PC-3 (cell line): ENCODE measurements around the gene SIPA1.

ENCODE experiments used
- CTCF ChIP-seq: fragments of 300-600 bp; sonication (generic); conservative IDR thresholded peaks from 2 replicates; pipeline ENCODE4 v1.5.1; 2017; ENCODE audit warnings: antibody characterized with exemption, low read depth, mild to moderate bottlenecking, low read length
- EZH2 ChIP-seq: fragments of 300-600 bp; sonication (generic); IDR thresholded peaks from one replicate; pipeline ENCODE4 v1.6.1; 2017; ENCODE audit warnings: antibody characterized with exemption, mild to moderate bottlenecking, low read length; ENCODE audit not compliant: unreplicated experiment

DNA sequence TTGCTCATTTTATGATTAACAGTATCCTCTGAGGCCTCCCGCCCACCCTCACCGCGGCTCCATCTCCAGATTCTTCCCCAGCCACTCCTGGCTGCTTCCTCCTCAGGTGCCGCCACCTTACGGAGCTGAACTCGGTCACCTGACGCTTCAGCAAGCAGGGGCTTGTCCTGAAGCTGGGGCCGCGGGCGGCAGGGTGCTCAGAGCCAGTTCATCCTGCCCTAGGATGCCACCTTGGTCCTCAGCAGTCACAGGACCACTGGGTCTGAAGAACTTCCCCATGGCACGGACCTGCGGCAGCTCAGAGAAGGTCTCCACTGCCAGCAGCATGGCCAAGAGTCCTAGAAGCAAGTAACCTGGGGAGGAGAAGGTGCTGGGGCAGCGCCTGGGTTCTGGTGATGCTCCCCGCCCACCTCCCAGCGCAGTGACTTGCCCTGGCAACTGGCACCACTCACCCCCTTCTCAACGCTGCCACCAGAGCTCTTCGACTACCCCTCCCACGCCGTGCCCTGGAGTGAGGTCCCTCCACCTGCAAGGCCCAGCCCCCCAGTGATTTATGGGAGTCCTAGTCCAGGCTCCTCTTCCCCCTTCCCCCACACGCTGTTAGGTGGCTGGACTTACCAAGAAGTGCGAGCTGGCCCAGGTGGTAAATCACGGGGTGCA is 44.9 kb upstream of the SIPA1 start:
- TF ChIP-seq CTCF (no peak), EZH2 (no peak)
